ENCODE measurements around the gene CATSPERD. TPM values are rescaled to one million over a fixed set of nuclear protein-coding genes. Genes with fewer than 3 reads are reported as not detected.

Gene CATSPERD
- total and polyA plus RNA-seq, 2 of the 4 experiments (the other 2 are of a cell fraction) = not detected

DNA sequence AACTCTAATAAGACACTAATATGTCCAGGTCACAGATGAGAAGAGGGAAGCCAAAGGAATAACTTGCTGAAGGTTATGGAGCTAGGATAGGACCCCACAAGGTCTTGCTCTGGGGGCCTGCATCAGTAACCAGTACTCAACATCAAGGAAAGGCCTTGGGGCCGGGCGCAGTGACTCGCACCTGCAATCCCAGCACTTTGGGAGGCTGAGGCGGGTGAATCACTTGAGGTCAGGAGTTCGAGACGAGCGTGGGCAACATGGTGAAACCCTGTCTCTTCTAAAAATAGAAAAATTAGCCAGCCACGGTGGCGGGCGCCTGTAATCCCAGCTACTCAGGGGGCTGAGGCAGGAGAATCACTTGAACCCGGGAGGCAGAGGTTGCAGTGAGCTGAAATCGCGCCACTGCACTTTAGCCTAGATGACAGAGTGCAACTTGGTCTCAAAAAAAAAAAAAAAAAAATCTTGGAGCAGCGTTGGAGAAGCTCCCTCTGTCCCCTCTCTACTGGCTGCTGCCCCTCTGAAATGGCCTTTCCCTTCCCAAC is 2.3 kb upstream of the CATSPERD start:
- DNase-seq (peak; percentile 72), ATAC-seq (ENCODE audit: low read depth) (no peak)
- Histone ChIP-seq H3K56ac (ENCODE audit: extremely low read depth, insufficient read depth, low read length) (0 out of 2 replicates have a peak overlapping the region, but pooled peaks have one; percentile 17), H4K5ac (ENCODE audit: low read depth, low read length) (no peak overlapping the region; the same call in 1 of the 2 replicates), H3K27ac (ENCODE audit: insufficient read depth, low read length) (peak overlapping the region; percentile 74), H2AK9ac (replicated peaks; ENCODE audit: low read depth, low read length, poor library complexity) (peak overlapping the region; percentile 70), H3K79me1 (ENCODE audit: low read depth in 1 of 2, low read length in 2 of 2) (peaks cover 8 to 39% of the 10 kb centered on the region in 2 experiments; a peak in 3 of 4 replicates), H3K9me1 (ENCODE audit: insufficient read depth, low read length) (peaks cover 9% of the 10 kb centered on the region), H3K4ac (ENCODE audit: low read depth, low read length) (peak overlapping the region; percentile 93), H2BK15ac (ENCODE audit: low read depth, low read length) (no peak overlapping the region), H4K20me1 (ENCODE audit: insufficient read depth, low read length) (peaks cover 44% of the 10 kb centered on the region), H3K18ac (ENCODE audit: low read depth, low read length) (peak overlapping the region; percentile 1; the same call in 1 of the 2 replicates), H3K27me3 (ENCODE audit: control insufficient read depth, insufficient read depth, low read length) (no peaks in the 10 kb centered on the region), H4K8ac (ENCODE audit: low read depth in 2 of 2, low read length in 2 of 2) (peak overlapping the region in 1 of 2 experiments; percentile 73; a peak in 2 of 4 replicates), H3K4me1 (ENCODE audit: control insufficient read depth, insufficient read depth, low read length) (peaks cover 4% of the 10 kb centered on the region), H3K9ac (ENCODE audit: low read depth, low read length) (peak overlapping the region; percentile 89), H2BK20ac (ENCODE audit: low read depth, low read length) (0 out of 2 replicates have a peak overlapping the region, but pooled peaks have one; percentile 51), H3K4me2 (ENCODE audit: low read depth, low read length) (peak overlapping the region; percentile 94), H2BK120ac (ENCODE audit: low read depth, low read length) (peak overlapping the region; percentile 81), H3K14ac (replicated peaks; ENCODE audit: low read depth, low read length) (peak overlapping the region; percentile 83), H3K23ac (ENCODE audit: low read depth, low read length) (peak overlapping the region; percentile 94), H2BK5ac (ENCODE audit: low read depth, low read length, poor library complexity, severe bottlenecking) (peak overlapping the region; percentile 79), H2AK5ac (ENCODE audit: low read depth, low read length) (peak overlapping the region; percentile 61), H3K36me3 (ENCODE audit: control insufficient read depth, insufficient read depth, low read length) (peaks cover 15% of the 10 kb centered on the region), H3K9me3 (ENCODE audit: control insufficient read depth, insufficient read depth, low read length) (no peaks in the 10 kb centered on the region), H4K91ac (ENCODE audit: insufficient read depth, low read depth, low read length) (peak overlapping the region; percentile 51), H2AFZ (replicated peaks; ENCODE audit: low read length, poor library complexity) (peak overlapping the region; percentile 16), H3K4me3 (ENCODE audit: insufficient read depth, low read depth, low read length) (peak overlapping the region; percentile 49)
- POLR2A ChIA-PET (ENCODE audit: unreplicated experiment) = interaction anchor here (0.7 kb wide), 1 partner anchor 98 kb away, joined by 3 read pairs; no protein-coding TSS in a partner anchor
- WGBS, 2 experiments (ENCODE audit: extremely low coverage in 2 of 2, insufficient read length in 1 of 2) = 8% methylated on average over 2 of the region's 14 CpGs; no CpG with 5 or more reads in 1 of the 2 experiments
- dilution Hi-C loops (cut with HindIII; ENCODE audit: low sequenced_read_pairs, unreplicated experiment) (no loop called here), in situ Hi-C loops (cut with MboI; ENCODE audit: low sequenced_read_pairs) (no loop called here), intact Hi-C loops (cut with micrococcal nuclease) (no loop called here)
- BruUV-seq (replicated peaks) = no TSS peak
- CTCF ChIA-PET = interaction anchor here (1.2 kb wide), 1 partner anchor 32 kb away, joined by 4 read pairs; no protein-coding TSS in a partner anchor
- TF ChIP-seq, protein P1, sequence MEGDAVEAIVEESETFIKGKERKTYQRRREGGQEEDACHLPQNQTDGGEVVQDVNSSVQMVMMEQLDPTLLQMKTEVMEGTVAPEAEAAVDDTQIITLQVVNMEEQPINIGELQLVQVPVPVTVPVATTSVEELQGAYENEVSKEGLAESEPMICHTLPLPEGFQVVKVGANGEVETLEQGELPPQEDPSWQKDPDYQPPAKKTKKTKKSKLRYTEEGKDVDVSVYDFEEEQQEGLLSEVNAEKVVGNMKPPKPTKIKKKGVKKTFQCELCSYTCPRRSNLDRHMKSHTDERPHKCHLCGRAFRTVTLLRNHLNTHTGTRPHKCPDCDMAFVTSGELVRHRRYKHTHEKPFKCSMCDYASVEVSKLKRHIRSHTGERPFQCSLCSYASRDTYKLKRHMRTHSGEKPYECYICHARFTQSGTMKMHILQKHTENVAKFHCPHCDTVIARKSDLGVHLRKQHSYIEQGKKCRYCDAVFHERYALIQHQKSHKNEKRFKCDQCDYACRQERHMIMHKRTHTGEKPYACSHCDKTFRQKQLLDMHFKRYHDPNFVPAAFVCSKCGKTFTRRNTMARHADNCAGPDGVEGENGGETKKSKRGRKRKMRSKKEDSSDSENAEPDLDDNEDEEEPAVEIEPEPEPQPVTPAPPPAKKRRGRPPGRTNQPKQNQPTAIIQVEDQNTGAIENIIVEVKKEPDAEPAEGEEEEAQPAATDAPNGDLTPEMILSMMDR (conservative IDR thresholded peaks at IDR 0.05; ENCODE audit: low read depth, low read length) = no peak
- TF ChIP-seq RFX5 (IDR thresholded peaks at IDR 0.05; ENCODE audit: low read depth, low read length) (no peak), POLR2A (IDR thresholded peaks at IDR 0.05; ENCODE audit: low read depth, low read length) (no peak), FOS (IDR thresholded peaks at IDR 0.05; ENCODE audit: low read depth, low read length) (peak; percentile 50; the same call in 1 of the 2 replicates), BHLHE40 (IDR thresholded peaks at IDR 0.05; ENCODE audit: low read depth, low read length) (peak; percentile 3; the same call in 1 of the 2 replicates), MAFK (IDR thresholded peaks at IDR 0.05; ENCODE audit: low read depth, low read length) (no peak), NFE2L2 (IDR thresholded peaks at IDR 0.05; ENCODE audit: low read depth, low read length) (no peak), SMC3 (IDR thresholded peaks at IDR 0.05; ENCODE audit: low read depth, low read length) (no peak), RAD21 (IDR thresholded peaks at IDR 0.05; ENCODE audit: low read length) (no peak), CEBPB (IDR thresholded peaks at IDR 0.05; ENCODE audit: low read depth, low read length) (peak; percentile 63), CHD1 (IDR thresholded peaks at IDR 0.05; ENCODE audit: low read depth, low read length) (no peak), MAZ (IDR thresholded peaks at IDR 0.05; ENCODE audit: borderline replicate concordance, low read depth, low read length) (no peak), MXI1 (IDR thresholded peaks at IDR 0.05; ENCODE audit: borderline replicate concordance, low read depth, low read length) (no peak)
- TF ChIP-seq, protein P2, sequence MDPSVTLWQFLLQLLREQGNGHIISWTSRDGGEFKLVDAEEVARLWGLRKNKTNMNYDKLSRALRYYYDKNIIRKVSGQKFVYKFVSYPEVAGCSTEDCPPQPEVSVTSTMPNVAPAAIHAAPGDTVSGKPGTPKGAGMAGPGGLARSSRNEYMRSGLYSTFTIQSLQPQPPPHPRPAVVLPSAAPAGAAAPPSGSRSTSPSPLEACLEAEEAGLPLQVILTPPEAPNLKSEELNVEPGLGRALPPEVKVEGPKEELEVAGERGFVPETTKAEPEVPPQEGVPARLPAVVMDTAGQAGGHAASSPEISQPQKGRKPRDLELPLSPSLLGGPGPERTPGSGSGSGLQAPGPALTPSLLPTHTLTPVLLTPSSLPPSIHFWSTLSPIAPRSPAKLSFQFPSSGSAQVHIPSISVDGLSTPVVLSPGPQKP (IDR thresholded peaks at IDR 0.05; ENCODE audit: borderline replicate concordance, low read depth, low read length) = no peak
- TF ChIP-seq, protein P3, sequence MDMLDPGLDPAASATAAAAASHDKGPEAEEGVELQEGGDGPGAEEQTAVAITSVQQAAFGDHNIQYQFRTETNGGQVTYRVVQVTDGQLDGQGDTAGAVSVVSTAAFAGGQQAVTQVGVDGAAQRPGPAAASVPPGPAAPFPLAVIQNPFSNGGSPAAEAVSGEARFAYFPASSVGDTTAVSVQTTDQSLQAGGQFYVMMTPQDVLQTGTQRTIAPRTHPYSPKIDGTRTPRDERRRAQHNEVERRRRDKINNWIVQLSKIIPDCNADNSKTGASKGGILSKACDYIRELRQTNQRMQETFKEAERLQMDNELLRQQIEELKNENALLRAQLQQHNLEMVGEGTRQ (IDR thresholded peaks at IDR 0.05; ENCODE audit: low read depth, low read length) = no peak
